Nucleus accumbens (tissue), 56 donors: Measurements from ENCODE around the gene RDX.
A peak's percentile ranks its signal among the peaks of the same experiment; 100 is the strongest.

ENCODE experiments used
- DNase-seq, 56 donors: peaks; one replicate each; lab custom pipeline; 2025; lab: John Stamatoyannopoulos, UW

The RDX gene

DNA sequence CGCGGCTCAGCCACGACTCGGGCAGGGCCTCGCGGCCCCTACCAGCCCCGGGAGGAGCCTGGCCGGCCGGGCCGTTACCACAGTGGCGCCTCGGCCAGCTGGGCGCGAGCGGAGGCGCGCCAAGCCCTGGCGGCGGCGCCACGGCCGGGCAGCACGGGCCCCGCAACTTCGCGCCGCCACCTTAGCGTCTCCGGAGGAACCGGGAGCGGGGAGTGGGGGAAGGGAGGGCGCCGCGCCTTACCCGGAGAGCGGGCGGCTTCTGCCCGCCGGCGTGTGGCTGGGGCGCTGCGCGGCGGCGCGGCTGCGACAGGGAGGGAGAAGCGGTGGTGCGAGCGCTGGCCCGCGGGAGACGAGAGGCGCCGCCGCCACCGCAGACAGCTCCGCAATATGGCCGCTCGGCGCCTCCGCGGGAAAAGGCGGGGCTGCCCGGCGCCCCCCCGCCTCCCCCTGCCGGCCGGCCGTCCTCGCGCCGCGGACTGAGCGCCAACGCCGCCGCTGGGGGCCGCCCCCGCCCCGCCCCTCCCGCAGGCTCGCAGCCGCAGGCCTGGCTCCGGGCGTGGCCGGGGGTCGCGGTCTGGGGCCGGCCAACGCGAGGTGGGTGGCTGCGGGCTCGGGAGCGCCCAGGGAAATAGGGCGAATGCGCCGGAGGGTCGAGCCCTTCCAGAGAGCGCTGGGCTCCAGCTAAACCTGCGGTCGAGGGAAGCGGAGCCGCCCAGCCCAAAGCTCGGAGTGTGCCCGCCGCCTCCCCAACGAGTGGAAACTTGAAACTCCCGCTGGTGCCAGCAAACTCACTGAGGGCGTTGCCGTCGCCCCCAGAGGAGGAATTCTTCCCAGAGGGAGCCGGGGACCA is at the start of gene RDX:
RDX (minus strand) TSS at position 389 of the 850 bp plus-strand sequence. CDS start 16,922 bp downstream, outside the sequence.
- peak in 53 of 56 donors; percentile 11 to 89 (median 69) for DNase-seq

- DNase-seq = no peak
Measured at GRCh38 chr11:110345743-110346142, 49.3 kb upstream of the RDX start.

DNA sequence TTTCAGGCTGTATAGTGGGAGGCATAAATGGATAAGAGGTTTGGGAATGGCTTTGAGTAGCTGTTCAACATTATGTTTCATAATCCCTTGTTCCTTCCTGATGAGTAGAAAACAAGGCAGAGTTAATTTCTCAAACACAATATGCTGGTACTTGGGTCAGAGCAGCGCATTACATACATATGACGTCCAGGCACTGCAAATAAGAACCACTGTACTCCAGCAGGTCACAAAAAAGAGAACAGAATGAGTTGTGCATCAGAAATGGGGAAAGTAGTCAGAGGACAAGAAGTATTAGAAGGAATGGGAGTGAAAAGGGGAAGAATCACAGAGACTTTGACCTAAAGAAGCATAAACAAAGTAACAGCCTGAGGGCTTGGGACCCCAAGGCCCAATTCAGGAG is 44.0 kb upstream of the RDX start:
- no peak for DNase-seq

DNA sequence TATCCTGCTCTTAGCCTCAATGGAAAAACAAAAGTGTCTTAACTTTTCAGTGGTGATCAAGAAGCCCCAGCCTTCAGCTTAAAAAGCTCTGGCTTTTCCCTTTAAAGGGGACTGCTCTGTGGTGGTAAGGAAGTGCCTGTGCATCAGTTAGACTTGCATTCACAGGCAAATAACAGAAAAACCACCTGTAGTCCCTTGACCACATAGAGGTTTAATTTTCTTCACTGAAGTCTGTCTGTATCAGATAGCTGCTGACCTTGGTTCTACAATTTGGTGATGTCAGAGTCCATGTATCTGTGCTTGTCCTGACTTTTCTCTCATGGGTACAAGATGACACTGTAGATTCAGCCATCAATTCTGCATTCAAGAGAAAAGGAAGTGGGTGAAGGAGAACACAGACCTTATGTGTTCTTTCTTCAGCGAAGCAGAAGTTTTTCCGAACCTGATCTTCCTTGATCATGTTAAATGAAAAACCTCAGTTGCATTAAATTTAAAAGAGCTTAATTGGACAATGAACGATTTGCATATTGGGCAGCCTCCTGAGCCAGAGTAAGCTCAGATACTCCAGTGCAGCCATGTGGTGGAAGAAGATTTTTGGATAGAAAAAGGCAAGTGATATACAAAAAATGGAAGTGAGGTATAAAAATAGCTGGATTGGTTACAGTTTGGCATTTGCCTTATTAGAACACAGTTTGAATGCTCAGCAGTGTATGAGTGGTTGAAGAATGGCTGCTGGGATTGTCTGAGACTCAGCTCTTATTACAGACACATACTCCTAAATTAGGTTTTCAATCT is 43.2 kb upstream of the RDX start:
- no peak for DNase-seq

DNA sequence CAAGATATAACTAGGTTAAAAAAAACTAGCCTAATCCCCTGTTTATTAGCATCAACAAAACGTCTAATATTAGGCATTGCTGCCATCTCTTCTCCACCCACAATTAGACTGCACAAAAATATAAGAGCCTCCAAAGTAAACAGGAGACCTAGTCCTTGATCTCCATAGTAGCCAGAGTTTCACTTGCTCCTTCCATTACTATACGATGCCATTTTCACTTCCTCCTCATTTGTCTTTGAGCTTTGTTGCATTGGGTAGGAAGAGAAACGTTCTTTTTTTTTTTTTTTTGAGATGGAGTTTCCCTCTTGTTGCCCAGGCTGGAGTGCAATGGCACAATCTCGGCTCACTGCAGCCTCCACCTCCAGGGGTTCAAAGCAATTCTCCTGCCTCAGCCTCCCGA is 42.3 kb upstream of the RDX start:
- DNase-seq = no peak

GRCh38 chr11:110337570-110338193 is 41.3 kb upstream of the RDX start:
- DNase-seq = no peak

GRCh38 chr11:110336054-110336453 is 39.6 kb upstream of the RDX start:
- no peak for DNase-seq

- no peak for DNase-seq
Measured at GRCh38 chr11:110335358-110335757, 38.9 kb upstream of the RDX start.

- no peak for DNase-seq
Measured at GRCh38 chr11:110331626-110332025, 35.2 kb upstream of the RDX start.

GRCh38 chr11:110329445-110329844 is 33.0 kb upstream of the RDX start:
- no peak for DNase-seq

- DNase-seq = no peak
Measured at GRCh38 chr11:110327508-110327907, 31.1 kb upstream of the RDX start.

DNA sequence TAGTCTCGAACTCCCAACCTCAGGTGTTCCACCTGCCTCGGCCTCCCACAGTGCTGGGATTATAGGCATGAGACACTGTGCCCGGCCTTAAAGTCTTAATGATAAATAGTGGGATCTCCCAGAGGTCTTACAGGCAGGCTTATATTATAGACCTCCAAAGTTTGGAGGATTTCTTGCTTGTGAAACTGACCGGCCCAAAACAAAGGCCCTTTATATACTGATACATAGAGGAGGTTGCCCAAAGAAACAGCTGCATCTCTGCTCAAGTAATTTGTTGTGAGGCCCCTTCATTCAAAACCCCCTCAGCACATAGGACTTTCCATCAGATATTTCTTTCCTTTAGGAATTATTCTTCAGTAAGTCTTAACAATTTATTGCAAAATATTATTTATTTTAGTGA is 27.4 kb upstream of the RDX start:
- DNase-seq = no peak

GRCh38 chr11:110319501-110319900 is 23.1 kb upstream of the RDX start:
- DNase-seq = no peak

- DNase-seq = no peak
Measured at GRCh38 chr11:110318638-110319404, 22.4 kb upstream of the RDX start.

DNA sequence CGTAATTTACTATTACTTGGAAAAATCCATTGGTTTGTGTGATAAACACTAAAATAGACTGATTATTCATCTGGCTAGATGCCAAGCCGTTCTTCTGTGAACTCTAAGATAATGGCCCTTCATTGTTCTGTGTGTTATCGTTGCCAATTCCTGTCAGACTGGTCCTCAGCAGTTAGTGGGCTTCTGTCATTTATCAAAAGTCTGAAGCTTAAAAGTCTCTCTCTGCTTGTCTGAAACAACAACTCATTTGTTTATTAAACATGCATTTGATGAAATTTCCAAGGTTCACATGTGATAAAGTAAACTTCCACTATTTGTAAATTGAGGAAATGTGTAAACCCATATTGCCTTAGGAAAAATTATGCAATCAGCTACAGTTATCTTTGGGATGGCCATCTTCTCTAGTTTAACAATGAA is 21.1 kb upstream of the RDX start:
- peak in 7 of 56 donors; percentile 9 to 49 (median 20) for DNase-seq

GRCh38 chr11:110314366-110315095 is 18.1 kb upstream of the RDX start:
- DNase-seq = no peak

- DNase-seq = no peak
Measured at GRCh38 chr11:110312670-110313069, 16.3 kb upstream of the RDX start.

DNA sequence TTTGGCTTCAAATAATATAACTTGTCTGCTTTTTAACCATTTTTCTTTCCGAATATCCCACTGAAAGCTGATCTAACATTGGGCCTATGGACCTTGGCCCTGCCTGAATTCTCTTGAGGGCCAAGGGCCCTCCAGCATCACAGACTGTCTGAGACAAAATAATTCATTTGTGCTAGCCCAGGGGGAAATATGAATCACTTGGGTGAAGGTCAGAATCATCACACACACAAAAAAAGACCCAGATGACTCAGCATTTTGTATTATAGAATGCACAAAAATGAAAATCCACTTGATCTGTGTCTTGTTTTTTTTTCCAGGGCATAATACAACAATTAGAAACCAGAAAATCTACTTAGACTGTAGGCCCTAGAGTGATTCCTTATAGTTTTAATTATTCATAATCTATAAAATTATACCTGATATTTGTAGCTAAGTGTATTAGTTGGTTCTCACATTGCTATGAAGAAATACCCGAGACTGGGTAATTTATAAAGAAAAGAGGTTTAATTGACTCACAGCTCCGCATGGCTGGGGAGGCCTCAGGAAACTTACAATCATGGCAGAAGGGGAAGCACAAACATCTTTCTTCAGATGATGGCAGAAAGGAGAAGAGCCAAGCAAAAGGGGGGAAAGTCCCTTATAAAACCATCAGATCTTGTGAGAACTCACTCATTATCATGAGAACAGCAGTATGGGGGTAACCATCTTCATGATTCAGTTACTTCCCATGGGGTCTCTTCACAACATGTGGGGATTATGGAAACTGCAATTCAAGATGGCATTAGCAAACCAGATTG is 15.6 kb upstream of the RDX start:
- DNase-seq = no peak

DNA sequence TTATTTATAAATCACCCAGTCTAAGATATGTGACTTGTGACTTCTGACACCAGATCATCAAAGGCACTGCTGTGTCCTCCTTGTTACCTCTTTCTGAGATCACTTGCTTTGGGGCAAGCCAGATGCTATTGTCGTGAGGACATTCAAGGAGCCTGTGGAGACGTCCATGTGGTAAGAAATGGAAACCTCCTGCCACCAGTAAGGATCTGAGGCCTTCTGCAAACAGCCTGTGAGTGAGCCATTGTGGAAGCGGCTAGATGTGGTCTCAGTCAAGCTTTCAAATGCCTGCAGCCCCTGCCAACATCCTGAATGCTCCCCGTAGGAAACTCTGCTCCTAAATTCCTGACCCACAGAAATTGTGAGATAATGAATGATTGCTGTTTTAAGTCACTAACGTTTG is 11.7 kb upstream of the RDX start:
- DNase-seq = no peak
